GM12892 (cell line): ENCODE measurements around the gene PPP6R1.

Source experiments
- POLR2A ChIP-seq: IDR thresholded peaks from 2 replicates; pipeline ENCODE4 v1.6.1; 2011; ENCODE audit warnings: low read depth, low read length, control low read depth
- POLR2AphosphoS5 ChIP-seq: IDR thresholded peaks from 2 replicates; pipeline ENCODE4 v1.6.1; 2011; ENCODE audit warnings: low read depth, low read length, control low read depth
- TAF1 ChIP-seq: IDR thresholded peaks from 2 replicates; pipeline ENCODE4 v1.6.1; 2011; ENCODE audit warnings: low read depth, mild to moderate bottlenecking, control low read depth, low read length, borderline replicate concordance

DNA sequence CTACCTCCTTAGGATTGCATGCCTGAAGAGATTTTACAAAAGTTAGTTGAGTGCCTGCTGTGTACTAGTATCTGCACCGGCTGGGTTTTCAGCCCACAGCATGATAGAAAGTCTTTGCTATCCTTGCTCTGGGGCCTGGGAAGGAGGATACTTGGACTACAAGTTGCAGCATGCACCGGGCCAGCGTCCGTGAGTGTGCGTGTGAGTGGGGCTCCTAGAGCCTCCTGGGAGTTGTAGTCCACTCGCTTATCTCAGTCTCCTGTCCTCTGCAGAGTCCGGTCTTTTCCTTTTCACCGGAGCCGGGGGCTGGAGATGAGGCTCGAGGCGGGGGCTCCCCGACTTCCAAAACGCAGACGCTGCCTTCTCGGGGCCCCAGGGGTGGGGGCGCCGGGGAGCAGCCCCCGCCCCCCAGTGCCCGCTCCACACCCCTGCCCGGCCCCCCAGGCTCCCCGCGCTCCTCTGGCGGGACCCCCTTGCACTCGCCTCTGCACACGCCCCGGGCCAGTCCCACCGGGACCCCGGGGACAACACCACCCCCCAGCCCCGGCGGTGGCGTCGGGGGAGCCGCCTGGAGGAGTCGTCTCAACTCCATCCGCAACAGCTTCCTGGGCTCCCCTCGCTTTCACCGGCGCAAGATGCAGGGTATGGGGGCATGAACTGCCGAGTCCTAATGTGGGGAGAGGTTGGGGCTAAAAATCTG lies 45.6 kb upstream of the PPP6R1 start:
- TF ChIP-seq POLR2A: no peak
- no peak for TF ChIP-seq POLR2AphosphoS5
- no peak for TF ChIP-seq TAF1
